Right kidney (tissue), 9 donors: Measurements from ENCODE around the gene BRICD5.
A peak's percentile ranks its signal among the peaks of the same experiment; 100 is the strongest.
"Not testable (repeated sequence)": the region's sequence is repeated elsewhere in the genome, so short reads cannot be mapped to it uniquely, and the experiment has no call there.

Experiments used
- DNase-seq: peaks from one replicate; pipeline ENCODE4 v3.0.0-alpha.2; 2016
- long read RNA-seq, 8 donors: transcript quantifications; one replicate each; lab custom pipeline, GENCODE V29; 2026

Gene BRICD5
- long read RNA-seq, donor 1, partial matches to known transcripts = 0 of 2 reads
- long read RNA-seq, donor 1, other reads (novel, unspliced or antisense) = 0 of 2 reads
- long read RNA-seq, donor 2 = 0 reads
- long read RNA-seq, donor 3, partial matches to known transcripts = 0 of 1 reads
- long read RNA-seq, donor 3, other reads (novel, unspliced or antisense) = 0 of 1 reads
- long read RNA-seq, donor 4, partial matches to known transcripts = 0 of 1 reads
- long read RNA-seq, donor 4, other reads (novel, unspliced or antisense) = 0 of 1 reads
- long read RNA-seq, donor 5, partial matches to known transcripts = 0 of 4 reads
- long read RNA-seq, donor 5, other reads (novel, unspliced or antisense) = 0 of 4 reads
- long read RNA-seq, donor 6 = 0 reads
- long read RNA-seq, donor 7 = 0 reads
- long read RNA-seq, donor 8, partial matches to known transcripts = 0 of 2 reads
- long read RNA-seq, donor 8, other reads (novel, unspliced or antisense) = 0 of 2 reads

- no peak for DNase-seq
Measured at GRCh38 chr16:2210386-2211365, at the start of gene BRICD5. Gene BRICD5, minus strand, starts transcription at chr16:2210863. Its CDS starts 30 bp downstream, at chr16:2210833.

GRCh38 chr16:2260250-2260649 lies 49.6 kb upstream of the BRICD5 start:
- no peak for DNase-seq

GRCh38 chr16:2258530-2258929 lies 47.9 kb upstream of the BRICD5 start:
- not testable (repeated sequence) for DNase-seq

GRCh38 chr16:2257726-2258125 lies 47.1 kb upstream of the BRICD5 start:
- no peak for DNase-seq

- no peak for DNase-seq
Measured at GRCh38 chr16:2256531-2257140, 46.0 kb upstream of the BRICD5 start.

GRCh38 chr16:2253293-2253692 lies 42.6 kb upstream of the BRICD5 start:
- no peak for DNase-seq

- DNase-seq = no peak
Measured at GRCh38 chr16:2252806-2253148, 42.1 kb upstream of the BRICD5 start.

- peak; percentile 91 for DNase-seq
Measured at GRCh38 chr16:2251296-2252111, 40.8 kb upstream of the BRICD5 start, which contains the start of gene ECI1. Gene ECI1, minus strand, starts transcription at chr16:2251587. Its CDS starts 21 bp downstream, at chr16:2251566.

- no peak for DNase-seq
Measured at GRCh38 chr16:2250652-2251295, 40.1 kb upstream of the BRICD5 start.

GRCh38 chr16:2246301-2246885 lies 35.7 kb upstream of the BRICD5 start:
- DNase-seq = no peak

- no peak for DNase-seq
Measured at GRCh38 chr16:2244926-2245795, 34.5 kb upstream of the BRICD5 start.

- no peak for DNase-seq
Measured at GRCh38 chr16:2244301-2244700, 33.6 kb upstream of the BRICD5 start.

- DNase-seq = no peak
Measured at GRCh38 chr16:2243781-2244180, 33.1 kb upstream of the BRICD5 start.

- no peak for DNase-seq
Measured at GRCh38 chr16:2243031-2243528, 32.4 kb upstream of the BRICD5 start.

- no peak for DNase-seq
Measured at GRCh38 chr16:2242598-2242997, 31.9 kb upstream of the BRICD5 start.

GRCh38 chr16:2240331-2240730 lies 29.7 kb upstream of the BRICD5 start:
- DNase-seq = not testable (repeated sequence)

- no peak for DNase-seq
Measured at GRCh38 chr16:2238838-2239675, 28.4 kb upstream of the BRICD5 start.

- no peak for DNase-seq
Measured at GRCh38 chr16:2238150-2238837, 27.6 kb upstream of the BRICD5 start.
